Erythroblast (primary cell): ENCODE data around the gene NUP98.

ENCODE experiments used
- GATA1 ChIP-seq: IDR thresholded peaks from 2 replicates; pipeline ENCODE4 v1.6.1; 2011; ENCODE audit warnings: low read depth, mild to moderate bottlenecking, control low read depth, low read length, moderate library complexity
- POLR2A ChIP-seq: IDR thresholded peaks from 2 replicates; pipeline ENCODE4 v1.6.1; 2011; ENCODE audit warnings: mild to moderate bottlenecking, low read length

- TF ChIP-seq POLR2A (no peak), GATA1 (no peak)
These were observed 10.4 kb downstream of the NUP98 start for GRCh38 chr11:3786781-3787428.
